NCI-H1092 (cell line): ENCODE results near the gene GIMD1.
"Not testable (repeated sequence)": the region's sequence is repeated elsewhere in the genome, so short reads cannot be mapped to it uniquely, and the experiment has no call there.

Source experiments
- DNase-seq: peaks from one replicate; lab custom pipeline; 2025; lab: John Stamatoyannopoulos, UW

Gene GIMD1

DNA sequence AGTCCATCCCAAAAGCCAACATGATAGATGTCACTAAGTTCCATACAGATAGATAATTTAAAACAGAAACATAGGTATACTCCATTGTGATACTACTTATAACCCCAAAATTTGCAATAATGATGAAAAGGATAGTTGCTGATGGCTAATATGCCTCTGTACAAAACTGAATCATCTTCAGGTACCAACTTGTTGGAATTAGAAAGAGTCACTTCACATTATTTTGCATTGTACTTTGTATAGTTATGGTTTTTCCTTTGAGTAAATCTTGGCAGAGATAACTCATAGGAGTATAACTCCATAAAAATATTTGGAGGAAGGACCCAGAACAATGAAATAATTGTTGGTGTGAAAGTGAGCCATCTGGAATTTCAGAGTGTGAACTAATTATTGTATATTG is 17.6 kb downstream of the GIMD1 start:
- no peak for DNase-seq

DNA sequence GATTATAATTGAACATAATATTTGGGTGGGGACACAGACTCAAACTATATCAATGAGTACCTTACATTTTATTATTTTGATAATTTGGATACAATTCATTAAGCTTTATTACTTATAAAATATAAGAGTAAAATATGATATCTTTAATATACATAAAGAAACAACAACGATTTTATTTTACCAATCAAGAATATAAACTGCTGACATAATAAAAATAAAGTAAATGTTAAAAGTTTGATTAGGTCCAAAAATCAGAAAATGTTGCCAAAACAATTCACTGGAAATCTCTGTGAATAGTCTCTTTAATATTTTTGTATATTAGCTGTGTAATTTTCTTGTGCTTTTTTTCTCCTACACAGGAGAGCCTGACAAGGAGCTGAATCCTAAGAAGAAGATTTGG is 21.4 kb downstream of the GIMD1 start:
- no peak for DNase-seq

DNA sequence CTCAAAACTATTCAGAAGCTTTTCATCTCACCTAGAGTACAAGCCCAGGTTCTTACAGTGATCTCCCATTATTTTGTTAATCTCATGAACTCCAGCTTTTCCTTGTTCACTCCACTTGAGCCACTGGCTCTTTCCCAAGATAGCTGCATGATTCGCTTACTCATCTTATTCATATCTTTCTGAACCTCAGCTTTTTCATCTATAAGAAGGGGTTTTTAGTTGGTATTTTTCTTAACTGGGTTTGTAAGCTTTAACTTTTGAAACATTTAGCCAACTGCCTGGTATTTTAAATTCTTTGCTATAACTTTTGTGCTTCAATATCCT is 24.0 kb downstream of the GIMD1 start:
- DNase-seq = no peak

DNA sequence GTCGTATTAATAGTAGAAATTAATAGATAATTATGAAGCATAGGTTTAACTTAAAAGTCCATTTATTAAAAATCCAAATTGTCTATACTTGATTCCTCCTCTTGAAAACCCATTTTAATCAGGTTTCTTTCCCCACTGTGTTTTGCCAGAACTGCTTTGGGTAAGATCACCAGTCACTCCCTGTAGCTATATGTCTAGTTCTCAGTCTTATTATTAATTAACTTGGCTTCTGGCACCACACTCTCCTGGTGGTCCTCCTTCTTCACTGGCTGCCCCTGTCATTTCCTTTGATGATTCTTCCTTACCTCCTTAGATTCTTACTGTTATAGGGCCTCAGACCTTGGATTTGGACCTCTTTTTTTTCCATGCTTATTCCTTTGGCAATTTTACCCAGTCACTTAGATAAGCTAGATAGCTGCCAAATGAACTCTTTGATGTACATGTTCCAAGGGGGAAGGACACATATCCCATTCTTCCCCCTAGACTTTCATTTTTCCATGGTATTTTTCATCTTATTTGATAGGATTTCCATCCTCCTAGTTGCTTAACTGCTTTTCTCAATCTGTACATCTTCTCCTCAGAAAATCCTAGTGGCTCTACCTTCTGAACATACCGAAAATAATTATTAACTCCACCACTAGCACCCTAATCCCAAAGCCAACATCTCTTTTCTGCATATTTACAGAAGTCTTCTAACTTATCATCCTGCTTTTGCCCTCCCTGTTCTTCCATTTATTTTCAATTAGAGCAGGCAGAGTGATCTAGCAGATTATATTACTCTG is 24.5 kb downstream of the GIMD1 start:
- no peak for DNase-seq

DNA sequence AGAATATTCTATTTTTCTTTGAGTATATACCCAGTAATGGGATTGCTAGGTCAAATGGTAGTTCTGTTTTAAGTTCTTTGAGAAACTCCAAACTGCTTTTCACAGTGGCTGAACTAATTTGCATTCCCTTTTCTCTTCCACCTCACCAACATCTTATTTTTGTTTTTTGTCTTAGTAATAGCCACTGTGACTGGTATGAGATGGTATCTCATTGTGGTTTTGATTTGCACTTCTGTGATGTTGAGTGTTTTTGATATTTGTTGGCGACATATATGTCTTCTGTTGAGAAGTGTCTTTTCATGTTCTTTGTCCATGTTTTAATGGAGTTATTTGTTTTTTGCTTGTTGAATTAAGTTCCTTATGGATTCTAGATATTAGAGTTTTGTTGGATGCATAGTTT is 27.8 kb downstream of the GIMD1 start:
- DNase-seq = no peak

DNA sequence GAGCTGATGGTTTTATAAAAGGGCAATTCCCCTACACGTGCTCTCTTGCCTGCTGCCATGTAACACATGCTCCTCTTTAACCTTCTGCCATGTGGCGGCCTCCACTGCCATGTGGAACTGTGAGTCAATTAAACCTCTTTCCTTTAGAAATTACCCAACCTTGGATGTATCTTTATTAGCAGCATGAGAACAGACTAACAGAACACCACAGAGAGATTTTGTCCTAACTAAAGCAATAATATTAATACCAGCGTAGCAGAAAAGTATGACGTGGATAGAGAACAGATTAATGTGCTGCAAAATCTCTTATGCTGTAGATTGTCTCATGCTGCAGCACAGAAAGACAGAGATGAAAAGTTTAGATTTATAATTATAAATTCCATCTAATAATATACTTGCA is 29.1 kb downstream of the GIMD1 start:
- no peak for DNase-seq

DNA sequence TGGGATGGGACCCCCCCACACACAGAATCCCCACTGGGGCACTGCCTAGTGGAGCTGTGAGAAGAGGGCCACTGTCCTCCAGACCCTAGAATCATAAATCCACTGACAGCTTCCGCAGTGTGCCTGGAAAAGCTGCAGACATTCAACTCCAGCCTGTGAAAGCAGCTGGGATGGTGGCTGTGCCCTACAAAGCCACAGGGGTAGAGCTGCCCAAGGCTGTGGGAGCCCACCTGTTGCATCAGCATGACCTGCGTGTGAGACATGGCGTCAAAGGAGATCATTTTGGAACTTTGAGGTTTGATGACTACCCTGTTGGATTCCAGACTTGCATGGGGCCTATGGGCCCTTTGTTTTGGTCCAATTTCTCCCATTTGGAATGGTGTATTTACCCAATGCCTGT is 29.9 kb downstream of the GIMD1 start:
- DNase-seq = no peak

DNA sequence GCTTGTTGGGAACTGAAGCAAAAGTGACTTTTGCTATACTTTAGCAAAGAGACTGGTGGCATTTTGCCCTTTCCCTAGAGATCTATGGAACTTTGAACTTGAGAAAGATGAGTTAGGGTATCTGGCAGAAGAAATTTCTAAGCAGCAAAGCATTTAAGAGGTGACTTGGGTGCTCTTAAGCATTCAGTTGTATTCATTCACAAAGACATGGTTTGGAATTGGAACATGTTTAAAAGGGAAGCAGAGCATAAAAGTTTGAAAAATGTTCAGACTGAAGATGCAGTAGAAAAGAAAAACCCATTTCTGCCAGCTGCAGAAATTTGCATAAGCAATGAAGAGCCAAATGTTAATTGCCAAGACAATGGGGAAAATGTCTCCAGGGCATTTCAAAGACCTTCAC is 30.7 kb downstream of the GIMD1 start:
- no peak for DNase-seq

DNA sequence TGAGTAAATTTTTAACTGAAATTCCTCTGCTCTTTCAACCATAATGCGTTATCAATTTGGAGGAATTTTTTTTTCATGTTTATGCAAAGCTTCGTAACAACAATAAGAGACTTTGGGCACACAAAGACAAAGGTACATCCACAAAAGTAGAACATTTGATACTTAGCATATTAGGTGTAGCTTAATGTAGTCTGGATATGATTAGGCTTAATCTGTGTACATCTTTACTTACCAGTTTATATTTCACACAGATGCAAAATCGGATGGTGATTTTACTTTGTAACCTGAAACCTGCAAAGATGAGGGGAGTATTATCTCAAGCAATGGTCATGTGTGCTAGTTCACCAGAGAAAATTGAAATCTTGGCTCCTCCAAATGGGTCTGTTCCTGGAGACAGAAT is 32.0 kb downstream of the GIMD1 start:
- no peak for DNase-seq

DNA sequence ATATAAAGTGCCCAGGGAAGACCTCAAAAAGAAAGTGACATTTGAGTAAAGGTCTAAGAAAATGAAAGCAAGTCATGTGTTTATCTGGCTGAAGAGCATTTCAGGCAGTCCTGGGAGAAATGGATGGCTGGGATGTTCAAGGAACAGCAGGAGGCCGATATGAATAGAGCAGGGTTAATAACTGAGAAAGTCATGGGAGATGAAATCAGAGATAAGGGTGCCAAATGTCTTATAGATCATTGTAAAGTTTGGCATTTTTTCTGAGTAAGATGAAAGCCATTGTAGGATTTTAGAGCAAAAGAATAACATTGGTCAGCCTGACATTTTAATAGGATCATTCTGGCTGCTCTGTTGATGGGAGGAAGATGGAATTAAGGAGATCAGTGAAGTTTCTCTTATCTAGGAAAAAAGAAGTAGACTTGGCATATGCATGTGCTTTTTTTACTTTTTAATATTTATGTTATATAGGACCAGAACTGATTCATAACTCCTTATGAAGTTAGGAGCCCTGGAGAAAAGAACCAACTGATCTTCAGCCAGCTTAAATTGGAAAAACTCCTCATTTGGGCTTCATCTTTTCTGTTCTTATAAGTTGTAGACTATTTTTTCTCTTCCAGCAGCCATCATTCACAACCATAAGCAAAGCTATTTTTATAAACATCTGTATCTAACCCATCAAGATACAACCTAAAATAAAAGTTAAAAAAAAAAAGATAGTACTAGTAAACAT is 33.7 kb downstream of the GIMD1 start:
- DNase-seq = no peak

DNA sequence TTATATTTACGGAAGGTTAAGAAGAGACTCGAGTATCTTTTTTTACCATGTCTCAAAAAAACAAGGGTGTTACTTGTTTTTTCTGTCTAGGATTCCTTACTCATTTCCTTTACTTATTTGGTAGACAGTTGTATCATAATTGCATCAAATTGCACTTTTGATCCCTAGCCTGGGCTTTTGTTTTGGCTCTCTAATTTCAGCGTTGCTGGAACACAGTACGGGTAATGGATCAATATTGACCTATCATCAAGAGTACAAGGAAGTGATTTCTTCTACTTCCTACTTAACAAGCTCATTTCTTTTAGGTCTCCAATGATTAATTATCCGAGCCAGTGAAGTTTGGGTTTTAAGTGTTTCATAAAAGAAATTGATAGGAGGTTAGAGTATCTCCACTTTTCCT is 35.4 kb downstream of the GIMD1 start:
- no peak for DNase-seq

DNA sequence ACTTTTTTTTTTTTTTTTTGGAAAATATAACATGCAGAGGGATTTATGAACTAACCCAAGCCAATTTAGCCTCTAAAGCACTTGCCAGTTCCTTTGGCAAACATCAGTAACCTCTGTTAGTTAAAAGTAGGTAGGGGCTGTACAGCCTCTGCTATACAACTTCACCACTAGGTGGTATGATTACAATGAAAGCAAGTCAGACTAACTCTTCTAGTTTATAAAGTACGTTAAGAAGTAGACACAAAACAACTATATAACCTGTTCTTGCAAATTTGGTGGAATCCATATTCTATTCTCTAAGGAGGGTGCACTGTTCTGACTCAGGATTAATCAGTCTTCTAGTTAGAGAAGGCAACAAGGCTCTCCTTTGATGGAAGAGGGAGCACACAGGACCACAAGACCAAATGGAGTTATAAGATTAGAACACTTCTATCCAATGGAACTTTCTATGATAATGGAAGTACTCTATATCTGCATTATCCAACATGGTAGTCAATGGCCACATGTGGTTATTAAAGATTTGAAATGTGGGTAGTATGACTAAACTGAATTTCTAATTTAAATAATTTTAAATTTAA is 39.4 kb downstream of the GIMD1 start:
- no peak for DNase-seq

DNA sequence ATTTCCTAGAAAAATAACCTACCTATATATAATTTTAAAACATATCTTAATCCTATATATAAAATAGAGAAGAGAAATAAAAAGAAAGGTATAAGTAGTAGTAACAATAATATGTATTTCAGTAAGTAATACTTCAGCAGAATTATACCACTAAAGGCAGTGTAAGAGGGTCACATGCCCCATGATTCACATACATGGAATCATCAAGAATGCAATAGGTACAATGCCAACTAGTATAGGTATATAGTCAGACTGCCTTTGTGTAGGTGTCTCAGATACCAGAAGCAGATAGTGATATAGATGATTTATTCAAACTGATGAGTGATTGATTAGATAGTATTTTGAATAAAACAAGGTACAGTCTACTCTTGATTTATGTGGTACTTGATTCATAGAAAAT is 42.8 kb downstream of the GIMD1 start:
- DNase-seq = no peak

DNA sequence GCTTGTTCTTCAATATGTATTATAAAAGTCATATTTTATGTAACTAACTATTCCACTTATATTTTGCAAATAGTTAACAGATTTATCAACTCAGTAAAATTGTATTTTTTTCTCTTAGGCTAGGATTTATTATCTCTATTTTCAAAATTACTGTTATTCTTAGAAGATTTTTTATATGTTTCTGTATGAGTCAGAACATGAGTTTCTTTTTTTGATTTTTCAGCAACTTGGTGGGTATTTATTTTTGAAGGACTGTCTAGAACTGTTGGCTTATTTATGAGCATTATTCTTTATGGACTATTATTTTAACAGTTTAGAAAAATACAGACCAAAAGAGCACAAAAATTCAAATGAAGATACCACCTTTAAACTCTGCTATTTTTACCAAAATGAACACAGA is 45.5 kb downstream of the GIMD1 start:
- DNase-seq = no peak

DNA sequence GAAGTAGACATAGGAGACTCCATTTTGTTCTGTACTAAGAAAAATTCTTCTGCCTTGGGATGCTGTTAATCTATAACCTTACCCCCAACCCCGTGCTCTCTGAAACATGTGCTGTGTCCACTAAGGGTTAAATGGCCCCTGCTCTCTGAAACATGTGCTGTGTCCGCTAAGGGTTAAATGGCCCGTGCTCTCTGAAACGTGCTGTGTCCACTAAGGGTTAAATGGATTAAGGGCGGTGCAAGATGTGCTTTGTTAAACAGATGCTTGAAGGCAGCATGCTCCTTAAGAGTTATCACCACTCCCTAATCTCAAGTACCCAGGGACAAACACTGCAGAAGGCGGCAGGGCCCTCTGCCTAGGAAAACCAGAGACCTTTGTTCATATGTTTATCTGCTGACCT is 46.8 kb downstream of the GIMD1 start:
- not testable (repeated sequence) for DNase-seq

DNA sequence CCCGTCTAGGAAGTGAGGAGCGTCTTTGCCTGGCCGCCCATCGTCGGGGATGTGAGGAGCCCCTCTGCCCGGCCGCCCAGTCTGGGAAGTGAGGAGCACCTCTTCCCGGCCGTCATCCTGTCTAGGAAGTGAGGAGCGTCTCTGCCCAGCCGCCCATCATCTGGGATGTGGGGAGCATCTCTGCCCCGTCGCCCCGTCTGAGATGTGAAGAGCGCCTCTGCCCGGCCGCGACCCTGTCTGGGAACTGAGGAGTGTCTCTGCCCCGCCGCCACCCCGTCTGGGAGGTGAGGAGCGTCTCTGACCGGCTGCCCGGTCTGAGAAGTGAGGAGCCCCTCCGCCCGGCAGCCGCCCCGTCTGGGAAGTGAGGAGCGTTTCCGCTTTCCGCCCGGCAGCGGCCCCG is 47.4 kb downstream of the GIMD1 start:
- DNase-seq = not testable (repeated sequence)

DNA sequence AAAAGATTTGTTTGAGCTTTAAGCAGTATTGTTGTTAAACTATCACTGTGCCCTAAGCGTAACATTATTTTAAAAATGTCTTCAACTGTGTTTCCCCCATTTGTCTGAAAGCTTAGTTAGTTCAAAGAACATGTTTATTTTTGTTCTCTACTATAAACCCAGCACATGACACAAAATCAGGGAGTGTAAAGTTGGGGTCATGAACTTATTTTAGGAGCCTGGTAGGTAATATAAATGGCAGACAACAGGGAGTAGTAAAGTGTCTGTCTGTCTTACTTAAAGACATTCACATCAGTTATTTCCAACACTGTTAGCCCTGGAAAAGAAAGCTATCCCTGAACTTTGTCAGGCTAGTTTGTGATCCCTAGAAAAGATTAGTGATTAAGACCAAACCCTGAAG is 48.3 kb downstream of the GIMD1 start:
- DNase-seq = no peak

DNA sequence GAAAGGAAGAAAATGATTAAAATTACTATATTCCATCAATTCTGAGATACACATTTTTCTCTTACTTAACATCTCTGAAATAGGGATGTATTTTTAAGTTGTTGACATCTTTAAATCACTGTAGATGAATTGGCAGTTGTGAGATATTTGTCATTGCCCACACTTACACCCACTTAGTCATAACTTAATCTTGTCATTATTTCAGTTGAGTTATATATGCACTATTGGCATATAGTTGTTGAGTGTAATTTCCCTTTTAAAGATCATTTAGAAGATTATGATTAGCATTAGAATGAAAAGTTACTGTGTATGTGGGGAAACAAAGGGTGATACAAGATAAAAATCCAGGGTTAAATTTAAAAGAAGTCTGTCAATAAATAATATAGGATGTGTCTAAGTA is 50.1 kb downstream of the GIMD1 start:
- no peak for DNase-seq

DNA sequence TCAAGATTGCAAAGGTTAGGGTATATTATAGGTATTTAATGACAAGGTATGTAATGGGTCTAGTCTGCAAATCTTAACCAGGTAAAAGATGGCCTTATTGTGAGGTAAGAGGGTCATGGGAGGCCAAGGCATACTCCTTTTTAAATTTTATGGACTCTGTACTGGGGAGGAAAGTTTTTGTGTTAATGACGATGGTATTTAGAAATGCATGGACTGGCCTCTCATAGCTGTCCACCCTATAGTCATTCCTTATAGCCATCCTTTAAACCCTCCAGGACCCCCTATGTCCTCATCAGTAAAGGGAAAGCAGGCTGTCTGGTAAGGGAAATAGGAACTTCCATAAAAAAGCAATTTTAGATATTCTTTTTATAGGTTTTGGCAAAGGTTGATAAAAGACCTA is 50.8 kb downstream of the GIMD1 start:
- DNase-seq = no peak

DNA sequence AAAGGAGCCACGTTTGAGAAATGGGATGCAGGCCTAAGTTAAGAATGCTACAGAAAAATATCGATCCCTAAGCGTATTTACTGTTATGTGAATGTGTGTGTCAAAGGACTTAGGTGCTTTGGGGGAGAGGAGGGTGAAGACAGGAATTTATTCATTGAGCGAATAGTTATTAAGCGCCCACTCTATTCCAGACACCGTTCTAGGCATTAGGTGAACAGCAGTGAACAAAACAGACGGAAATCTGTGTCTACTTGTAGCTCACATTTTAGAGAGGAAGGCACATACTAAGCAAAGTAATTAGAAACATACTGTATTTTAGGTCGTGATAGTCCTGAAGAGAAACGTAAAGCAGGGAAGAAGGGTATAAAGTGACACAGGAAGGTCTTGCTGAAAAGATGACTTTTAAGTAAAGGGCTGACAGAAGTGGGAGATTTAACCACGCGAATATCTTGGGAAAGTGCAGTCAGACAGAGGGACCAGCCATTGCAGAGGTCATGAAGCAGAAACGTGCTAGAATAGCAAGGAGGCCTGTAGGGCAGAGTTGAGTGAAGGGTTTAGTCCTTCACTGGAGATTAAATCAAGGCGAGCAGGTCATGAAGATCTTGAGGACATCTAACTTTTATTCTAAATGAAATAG is 51.7 kb downstream of the GIMD1 start:
- no peak for DNase-seq

DNA sequence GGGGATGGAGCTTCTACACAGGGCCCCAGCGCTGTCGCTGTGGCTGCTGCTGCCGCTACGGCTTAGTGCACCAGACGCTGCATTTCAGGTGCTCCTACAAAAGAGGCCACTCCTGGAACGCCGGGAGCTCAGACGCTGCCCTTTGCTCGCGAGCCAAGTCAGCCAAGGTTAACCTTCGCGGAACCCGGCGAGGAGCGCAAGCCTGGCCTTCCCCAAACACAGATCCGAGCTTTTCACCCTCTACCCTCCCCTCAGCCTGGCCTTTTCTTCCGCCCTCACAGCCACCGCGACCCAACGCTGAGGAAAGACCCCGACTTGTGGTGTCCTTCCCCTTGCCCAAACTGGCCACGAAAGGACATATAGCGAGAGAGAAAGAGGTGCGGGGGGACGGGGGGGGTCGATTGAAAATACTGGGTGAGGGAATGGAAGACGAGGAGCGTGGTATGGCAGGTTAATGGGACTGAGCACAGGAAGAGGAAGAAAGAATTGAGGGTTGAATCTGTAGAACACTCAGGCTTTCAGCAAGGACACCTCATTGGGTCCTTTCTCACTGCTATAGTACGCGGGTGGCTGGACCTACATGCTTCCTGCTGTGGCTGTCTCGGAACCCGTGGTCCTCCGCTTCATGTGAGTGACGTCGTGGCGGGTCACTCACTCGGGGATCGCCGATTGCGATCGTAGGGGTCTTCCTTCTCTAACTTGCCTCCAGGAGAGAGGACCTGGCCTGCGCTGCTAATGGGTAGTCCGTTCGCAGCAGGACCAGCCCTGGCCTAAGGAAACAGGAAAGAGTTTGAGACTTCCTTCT is 52.4 kb downstream of the GIMD1 start, which contains the start of the genes AIMP1 and TBCK:
Gene AIMP1, plus strand, starts transcription at position 583 of the 805 bp plus-strand sequence. CDS start 8,460 bp downstream, outside the sequence.
Gene TBCK, minus strand, starts transcription at position 242 of the 805 bp plus-strand sequence. CDS start 7,249 bp downstream, outside the sequence.
- peak; percentile 85 for DNase-seq

DNA sequence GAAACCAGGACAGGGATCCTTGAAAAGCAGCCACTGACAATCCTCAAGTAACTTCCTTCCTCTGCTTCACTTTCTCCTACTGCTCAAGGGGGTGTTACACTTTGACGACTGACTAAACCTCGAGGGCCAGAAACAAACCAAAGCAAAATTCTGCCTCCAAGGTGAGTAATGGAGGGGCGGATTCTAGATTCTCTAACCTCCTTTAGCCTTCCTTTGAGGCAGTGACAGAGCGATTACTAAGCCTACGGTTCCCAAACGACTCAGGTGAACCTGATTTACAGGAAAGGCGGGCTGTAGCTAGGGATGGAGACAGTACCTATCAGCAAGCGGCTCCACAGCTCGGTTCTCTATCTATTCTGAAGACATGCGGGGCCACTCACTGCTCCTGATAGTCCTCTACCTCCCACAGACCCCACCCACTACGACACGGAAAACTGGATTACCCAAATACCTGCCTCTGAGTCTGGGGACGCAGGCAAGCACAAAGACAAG is 53.1 kb downstream of the GIMD1 start:
- DNase-seq = no peak
